Mucosa of rectum (tissue), 2 donors: Measurements from ENCODE around the gene GTF2A1L.

Experiments
- H3K27ac ChIP-seq, 2 donors: one replicate each; pipeline ENCODE4 v1.7.0; 2013; ENCODE audit warnings: inconsistent platforms in 2 of 2, low read depth in 2 of 2, low read length in 2 of 2
- H3K27me3 ChIP-seq, 2 donors: one replicate each; pipeline ENCODE4 v1.7.0; 2013; ENCODE audit warnings: low read length in 2 of 2; ENCODE audit not compliant: control insufficient read depth in 2 of 2, insufficient read depth in 2 of 2
- H3K36me3 ChIP-seq, 2 donors: one replicate each; pipeline ENCODE4 v1.7.0; 2013; ENCODE audit warnings: low read length in 2 of 2; ENCODE audit not compliant: control insufficient read depth in 2 of 2, insufficient read depth in 2 of 2
- H3K4me1 ChIP-seq, 2 donors: one replicate each; pipeline ENCODE4 v1.7.0; 2013; ENCODE audit warnings: low read length in 2 of 2, mild to moderate bottlenecking in 1 of 2; ENCODE audit not compliant: control insufficient read depth in 2 of 2, insufficient read depth in 2 of 2
- H3K4me3 ChIP-seq, 2 donors: one replicate each; pipeline ENCODE4 v1.7.0; 2013; ENCODE audit warnings: low read length in 2 of 2
- H3K9ac ChIP-seq, 2 donors: one replicate each; pipeline ENCODE4 v1.7.0; 2013; ENCODE audit warnings: low read length in 2 of 2, low read depth in 1 of 2, mild to moderate bottlenecking in 1 of 2
- H3K9me3 ChIP-seq, 2 donors: one replicate each; pipeline ENCODE4 v1.7.0; 2013; ENCODE audit warnings: low read length in 2 of 2; ENCODE audit not compliant: control insufficient read depth in 2 of 2
- donor health status: healthy.
- donor health status: Normal muscosa, but diverticular disease.

GTF2A1L gene

GRCh38 chr2:48725696-48726494 is 108.2 kb downstream of the GTF2A1L start:
- Histone ChIP-seq H3K27ac (no peak overlapping the region), H3K9me3 (no peaks in the 10 kb centered on the region), H3K36me3 (no peaks in the 10 kb centered on the region), H3K4me1 (no peaks in the 10 kb centered on the region), H3K4me3 (no peak overlapping the region), H3K9ac (no peak overlapping the region), H3K27me3 (no peaks in the 10 kb centered on the region)

- H3K4me3 ChIP-seq, result no peak overlapping the region
- H3K9ac ChIP-seq, result no peak overlapping the region
- H3K27ac ChIP-seq, result no peak overlapping the region
- no peaks in the 10 kb centered on the region for H3K36me3 ChIP-seq
- H3K27me3 ChIP-seq, result no peaks in the 10 kb centered on the region
- H3K4me1 ChIP-seq, result no peaks in the 10 kb centered on the region
- H3K9me3 ChIP-seq, result no peaks in the 10 kb centered on the region
These were observed 109.9 kb downstream of the GTF2A1L start for GRCh38 chr2:48727560-48727959.

GRCh38 chr2:48728295-48728694 is 110.6 kb downstream of the GTF2A1L start:
- H3K27ac ChIP-seq, result no peak overlapping the region
- H3K36me3 ChIP-seq, result no peaks in the 10 kb centered on the region
- no peaks in the 10 kb centered on the region for H3K9me3 ChIP-seq
- H3K9ac ChIP-seq, result no peak overlapping the region
- H3K4me1 ChIP-seq, result no peaks in the 10 kb centered on the region
- no peaks in the 10 kb centered on the region for H3K27me3 ChIP-seq
- no peak overlapping the region for H3K4me3 ChIP-seq

GRCh38 chr2:48728840-48729239 is 111.2 kb downstream of the GTF2A1L start:
- H3K4me3 ChIP-seq, result no peak overlapping the region
- H3K36me3 ChIP-seq, result no peaks in the 10 kb centered on the region
- H3K4me1 ChIP-seq, result no peaks in the 10 kb centered on the region
- H3K27me3 ChIP-seq, result no peaks in the 10 kb centered on the region
- H3K9me3 ChIP-seq, result no peaks in the 10 kb centered on the region
- H3K27ac ChIP-seq, result no peak overlapping the region
- H3K9ac ChIP-seq, result no peak overlapping the region
